ENCODE measurements around the gene IL19. TPM values are rescaled to one million over a fixed set of nuclear protein-coding genes. Genes with fewer than 3 reads are reported as not detected.

Gene IL19
- total RNA-seq, 1 donor from 2014 or later = not detected

- DNase-seq (ENCODE audit: extremely low spot score, unreplicated experiment) = no peak
- Mint-ChIP-seq H3K4me3 (no peak overlapping the region), H3K27me3 (peaks cover 25% of the 10 kb centered on the region), H3K36me3 (no peaks in the 10 kb centered on the region), H3K27ac (no peak overlapping the region), H3K4me1 (ENCODE audit: unreplicated experiment) (peaks cover 14% of the 10 kb centered on the region), H3K9me3 (no peaks in the 10 kb centered on the region)
- TF ChIP-seq CTCF (conservative IDR thresholded peaks at IDR 0.05) = no peak
These were observed 32.7 kb downstream of the IL19 start for GRCh38 chr1:206803221-206803730.

GRCh38 chr1:206804156-206804737 is 33.7 kb downstream of the IL19 start:
- Mint-ChIP-seq H3K9me3 (no peaks in the 10 kb centered on the region), H3K27ac (no peak overlapping the region), H3K4me1 (ENCODE audit: unreplicated experiment) (peaks cover 14% of the 10 kb centered on the region), H3K4me3 (no peak overlapping the region), H3K36me3 (no peaks in the 10 kb centered on the region), H3K27me3 (peaks cover 31% of the 10 kb centered on the region)
- no peak for TF ChIP-seq CTCF (conservative IDR thresholded peaks at IDR 0.05)
- no peak for DNase-seq (ENCODE audit: extremely low spot score, unreplicated experiment)

GRCh38 chr1:206805357-206805756 is 34.8 kb downstream of the IL19 start:
- Mint-ChIP-seq H3K4me1 (ENCODE audit: unreplicated experiment) (peaks cover 14% of the 10 kb centered on the region), H3K36me3 (no peaks in the 10 kb centered on the region), H3K27me3 (peaks cover 31% of the 10 kb centered on the region), H3K4me3 (no peak overlapping the region), H3K9me3 (no peaks in the 10 kb centered on the region), H3K27ac (no peak overlapping the region)
- TF ChIP-seq CTCF (conservative IDR thresholded peaks at IDR 0.05) = no peak
- DNase-seq (ENCODE audit: extremely low spot score, unreplicated experiment) = no peak

GRCh38 chr1:206808615-206809014 is 38.0 kb downstream of the IL19 start:
- peaks cover 24% of the 10 kb centered on the region for H3K27me3 Mint-ChIP-seq
- DNase-seq (ENCODE audit: extremely low spot score, unreplicated experiment) = no peak
- no peak overlapping the region for H3K4me3 Mint-ChIP-seq
- no peak overlapping the region for H3K27ac Mint-ChIP-seq
- H3K36me3 Mint-ChIP-seq = no peaks in the 10 kb centered on the region
- TF ChIP-seq CTCF (conservative IDR thresholded peaks at IDR 0.05) = peak; percentile 52
- H3K9me3 Mint-ChIP-seq = peaks cover 8% of the 10 kb centered on the region
- peaks cover 12% of the 10 kb centered on the region for H3K4me1 Mint-ChIP-seq (ENCODE audit: unreplicated experiment)

- TF ChIP-seq CTCF (conservative IDR thresholded peaks at IDR 0.05) = peak; percentile 28
- Mint-ChIP-seq H3K4me3 (no peak overlapping the region), H3K27ac (no peak overlapping the region), H3K4me1 (ENCODE audit: unreplicated experiment) (peaks cover 6% of the 10 kb centered on the region), H3K9me3 (peaks cover 8% of the 10 kb centered on the region), H3K36me3 (no peaks in the 10 kb centered on the region), H3K27me3 (peaks cover 20% of the 10 kb centered on the region)
- DNase-seq (ENCODE audit: extremely low spot score, unreplicated experiment) = no peak
These were observed 39.0 kb downstream of the IL19 start for GRCh38 chr1:206809504-206810084.
